ENCODE measurements around the gene TM9SF4. TPM values are rescaled to one million over a fixed set of nuclear protein-coding genes. Genes with fewer than 3 reads are reported as not detected.

The TM9SF4 gene
- polyA plus RNA-seq, 3 donors: 49.7 to 78.5 (median 78.3) TPM

GRCh38 chr20:32213870-32214269 is 104.4 kb downstream of the TM9SF4 start:
- Histone ChIP-seq H2AFZ (ENCODE audit: insufficient read depth, low read depth, low read length, poor library complexity, severe bottlenecking) (no peak overlapping the region), H3K9me3 (replicated peaks in 1 of 2; ENCODE audit: control insufficient read depth in 1 of 2, insufficient read depth in 1 of 2, low read length in 2 of 2) (no peaks in the 10 kb centered on the region), H3K79me2 (ENCODE audit: insufficient read depth, low read length) (peaks cover 17% of the 10 kb centered on the region), H3K27ac (ENCODE audit: low read depth in 1 of 2, low read length in 2 of 2) (no peak overlapping the region), H4K20me1 (ENCODE audit: insufficient read depth, low read length) (no peaks in the 10 kb centered on the region), H3K4me2 (replicated peaks; ENCODE audit: extremely low read depth, low read length, poor library complexity, severe bottlenecking) (no peak overlapping the region), H3K4me1 (ENCODE audit: control insufficient read depth in 1 of 2, insufficient read depth in 2 of 2, low read length in 2 of 2) (peaks cover 0 to 8% of the 10 kb centered on the region in 2 donors), H3K36me3 (replicated peaks in 1 of 2; ENCODE audit: control insufficient read depth in 1 of 2, insufficient read depth in 2 of 2, low read length in 2 of 2) (peaks cover 58 to 85% of the 10 kb centered on the region in 2 donors), H3K9ac (ENCODE audit: insufficient read depth, low read length, poor library complexity, severe bottlenecking) (no peak overlapping the region), H3K4me3 (replicated peaks in 1 of 3; ENCODE audit: low read depth in 2 of 3, low read length in 3 of 3) (no peak overlapping the region), H3K27me3 (ENCODE audit: control insufficient read depth in 2 of 2, insufficient read depth in 2 of 2, low read length in 2 of 2) (no peaks in the 10 kb centered on the region)
- no peak for DNase-seq
- TF ChIP-seq CTCF (IDR thresholded peaks at IDR 0.05): no peak
- intact Hi-C loops (cut with micrococcal nuclease): no loop called here
- Mint-ChIP-seq H3K4me3 (no peak overlapping the region), H3K9me3 (no peaks in the 10 kb centered on the region), H3K27ac (no peak overlapping the region), H3K27me3 (ENCODE audit: low read depth in 3 of 3) (no peaks in the 10 kb centered on the region), H3K36me3 (peaks cover 71 to 91% of the 10 kb centered on the region in 2 donors), H3K4me1 (peaks cover 16% of the 10 kb centered on the region)
- WGBS (ENCODE audit: insufficient coverage): no CpG with 5 or more reads among the region's 1 CpG

- Mint-ChIP-seq H3K27me3 (ENCODE audit: low read depth in 3 of 3) (no peaks in the 10 kb centered on the region), H3K9me3 (no peaks in the 10 kb centered on the region), H3K36me3 (peaks cover 78 to 95% of the 10 kb centered on the region in 2 donors), H3K4me1 (peaks cover 4% of the 10 kb centered on the region), H3K27ac (peak overlapping the region in 1 of 7 donors; percentile 66), H3K4me3 (no peak overlapping the region)
- Histone ChIP-seq H3K27ac (ENCODE audit: low read depth in 1 of 2, low read length in 2 of 2) (no peak overlapping the region), H3K4me2 (replicated peaks; ENCODE audit: extremely low read depth, low read length, poor library complexity, severe bottlenecking) (no peak overlapping the region), H2AFZ (ENCODE audit: insufficient read depth, low read depth, low read length, poor library complexity, severe bottlenecking) (no peak overlapping the region), H4K20me1 (ENCODE audit: insufficient read depth, low read length) (no peaks in the 10 kb centered on the region), H3K9ac (ENCODE audit: insufficient read depth, low read length, poor library complexity, severe bottlenecking) (no peak overlapping the region), H3K27me3 (ENCODE audit: control insufficient read depth in 2 of 2, insufficient read depth in 2 of 2, low read length in 2 of 2) (no peaks in the 10 kb centered on the region), H3K79me2 (ENCODE audit: insufficient read depth, low read length) (peaks cover 6% of the 10 kb centered on the region), H3K9me3 (replicated peaks in 1 of 2; ENCODE audit: control insufficient read depth in 1 of 2, insufficient read depth in 1 of 2, low read length in 2 of 2) (no peaks in the 10 kb centered on the region), H3K4me1 (ENCODE audit: control insufficient read depth in 1 of 2, insufficient read depth in 2 of 2, low read length in 2 of 2) (no peaks in the 10 kb centered on the region), H3K4me3 (replicated peaks in 1 of 3; ENCODE audit: low read depth in 2 of 3, low read length in 3 of 3) (no peak overlapping the region), H3K36me3 (replicated peaks in 1 of 2; ENCODE audit: control insufficient read depth in 1 of 2, insufficient read depth in 2 of 2, low read length in 2 of 2) (peaks cover 60 to 94% of the 10 kb centered on the region in 2 donors)
- WGBS (ENCODE audit: insufficient coverage): 98% methylated on average over 5 of the region's 8 CpGs
- intact Hi-C loops (cut with micrococcal nuclease): no loop called here
- DNase-seq: no peak
- no peak for TF ChIP-seq CTCF (IDR thresholded peaks at IDR 0.05)
Observed at GRCh38 chr20:32215147-32215546, 105.6 kb downstream of the TM9SF4 start.
